ENCODE measurements around the gene COMMD3.

COMMD3 gene

GRCh38 chr10:22319980-22320558, 3.9 kb downstream of the COMMD3 start:
- peak in 1 of 14 donors; percentile 3 for DNase-seq

DNA sequence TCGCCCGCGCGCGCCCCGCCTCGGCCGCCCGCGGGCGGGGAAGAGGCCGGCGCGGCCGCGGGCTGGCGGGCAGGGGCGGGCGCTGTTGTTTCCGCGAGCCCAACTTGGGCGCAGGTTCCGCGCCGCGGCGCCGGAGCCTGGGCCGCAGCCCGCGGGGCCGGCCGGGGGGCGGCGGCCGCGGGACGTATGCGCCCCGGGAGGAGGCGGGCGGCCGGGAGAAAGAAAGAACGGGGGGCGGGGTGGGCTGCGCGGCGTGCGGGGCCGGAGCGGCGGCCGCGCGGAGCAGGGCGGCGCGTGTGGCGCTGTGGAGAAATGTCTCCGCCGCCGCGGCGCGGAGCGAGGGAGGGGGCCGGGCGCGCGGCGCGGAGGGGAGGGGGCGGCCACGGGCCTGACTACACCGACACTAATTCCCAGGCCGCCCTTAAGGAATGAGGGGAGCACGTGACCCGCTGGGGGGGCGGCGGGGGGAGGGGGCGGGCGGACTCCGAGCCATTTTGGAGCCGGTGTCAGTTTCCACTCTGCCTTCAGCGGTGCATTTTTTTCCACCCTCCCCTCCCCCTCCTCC, 4.5 kb downstream of the COMMD3 start, which contains the start of gene BMI1:
Gene BMI1 (plus strand): TSS at position 509 of the 565 bp plus-strand sequence. CDS start 5,351 bp downstream, outside the sequence.
- DNase-seq, result peak in 13 of 14 donors; percentile 41 to 92 (median 79)

DNA sequence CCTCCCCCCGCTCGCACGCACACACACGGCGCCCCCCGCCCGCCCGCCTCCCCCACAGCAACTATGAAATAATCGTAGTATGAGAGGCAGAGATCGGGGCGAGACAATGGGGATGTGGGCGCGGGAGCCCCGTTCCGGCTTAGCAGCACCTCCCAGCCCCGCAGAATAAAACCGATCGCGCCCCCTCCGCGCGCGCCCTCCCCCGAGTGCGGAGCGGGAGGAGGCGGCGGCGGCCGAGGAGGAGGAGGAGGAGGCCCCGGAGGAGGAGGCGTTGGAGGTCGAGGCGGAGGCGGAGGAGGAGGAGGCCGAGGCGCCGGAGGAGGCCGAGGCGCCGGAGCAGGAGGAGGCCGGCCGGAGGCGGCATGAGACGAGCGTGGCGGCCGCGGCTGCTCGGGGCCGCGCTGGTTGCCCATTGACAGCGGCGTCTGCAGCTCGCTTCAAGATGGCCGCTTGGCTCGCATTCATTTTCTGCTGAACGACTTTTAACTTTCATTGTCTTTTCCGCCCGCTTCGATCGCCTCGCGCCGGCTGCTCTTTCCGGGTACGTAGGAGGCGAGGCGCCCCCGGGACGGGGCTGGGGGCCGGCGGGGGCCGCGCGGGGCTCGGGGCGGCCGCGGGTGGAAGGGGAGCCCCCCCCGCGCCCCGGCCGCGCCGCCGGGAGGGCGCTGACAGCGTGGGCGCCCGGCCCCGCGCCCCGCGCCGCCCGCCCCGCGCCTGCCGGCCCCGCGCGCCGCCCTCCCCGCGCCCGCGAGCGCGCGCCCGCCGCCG, 5.2 kb downstream of the COMMD3 start:
- peak in 12 of 14 donors; percentile 41 to 88 (median 80) for DNase-seq

- peak in 8 of 14 donors; percentile 22 to 71 (median 56) for DNase-seq
Measured at GRCh38 chr10:22321924-22322640, 5.9 kb downstream of the COMMD3 start.

GRCh38 chr10:22322641-22323160, 6.5 kb downstream of the COMMD3 start:
- no peak for DNase-seq

DNA sequence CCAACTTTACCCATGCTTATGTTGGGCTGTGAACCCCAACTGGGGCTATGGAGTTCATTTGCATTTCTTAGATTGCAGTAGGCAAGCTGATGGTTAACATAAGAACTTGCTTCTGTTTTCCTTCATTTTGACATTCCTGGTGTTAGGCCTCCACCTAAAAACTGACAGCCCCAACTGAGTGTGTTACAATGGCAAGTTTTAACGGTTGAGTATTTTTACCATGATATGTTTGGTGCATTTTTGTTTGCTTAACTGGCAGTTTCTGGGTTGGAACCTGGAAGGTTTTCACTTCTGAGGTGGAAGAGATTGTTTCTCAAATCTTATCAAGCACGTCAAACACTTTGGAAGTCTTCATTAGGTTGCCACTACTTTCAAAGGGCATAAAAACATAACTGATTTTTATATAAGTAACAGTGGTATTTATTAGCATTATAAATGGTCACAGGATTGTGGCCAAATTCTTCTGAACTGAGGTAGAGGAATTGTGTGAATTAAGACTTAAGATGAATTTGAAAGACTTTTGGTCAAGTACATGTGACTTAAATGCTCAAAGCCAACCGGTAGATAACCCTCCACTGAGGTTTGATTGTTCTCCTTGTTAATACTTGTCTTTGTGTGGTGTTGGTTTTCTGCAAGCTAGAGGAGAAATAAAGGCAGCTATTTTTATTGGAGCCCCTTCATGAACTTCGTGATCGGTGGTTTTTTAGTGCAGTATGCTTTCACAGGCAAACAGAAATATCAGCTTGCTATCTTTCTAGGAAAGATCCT, 7.5 kb downstream of the COMMD3 start:
- DNase-seq, result no peak

- DNase-seq, result no peak
Measured at GRCh38 chr10:22324413-22324812, 8.2 kb downstream of the COMMD3 start.

DNA sequence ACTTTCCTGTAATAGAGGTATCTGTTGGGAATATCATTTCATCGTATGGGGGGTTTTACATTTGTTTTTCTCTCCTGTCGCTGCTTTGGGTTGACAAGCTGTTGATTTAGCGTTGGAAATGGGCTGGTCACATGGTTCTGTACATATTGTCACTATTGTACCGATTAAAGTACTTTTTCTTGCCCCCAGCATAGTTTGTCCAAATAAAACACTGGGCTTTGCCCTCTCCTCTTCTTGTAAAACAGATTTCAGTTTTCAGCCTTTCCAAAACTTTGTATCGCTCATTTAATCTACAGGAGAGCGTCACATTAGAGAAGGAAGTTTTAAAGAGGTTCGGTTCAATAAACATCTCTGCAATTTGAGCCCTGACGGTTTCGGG, 8.7 kb downstream of the COMMD3 start:
- no peak for DNase-seq

GRCh38 chr10:22325272-22326144, 9.3 kb downstream of the COMMD3 start:
- DNase-seq, result peak in 8 of 14 donors; percentile 10 to 65 (median 56)

GRCh38 chr10:22326145-22326702, 10.0 kb downstream of the COMMD3 start:
- no peak for DNase-seq

- DNase-seq, result no peak
Measured at GRCh38 chr10:22329150-22329549, 13.0 kb downstream of the COMMD3 start.

DNA sequence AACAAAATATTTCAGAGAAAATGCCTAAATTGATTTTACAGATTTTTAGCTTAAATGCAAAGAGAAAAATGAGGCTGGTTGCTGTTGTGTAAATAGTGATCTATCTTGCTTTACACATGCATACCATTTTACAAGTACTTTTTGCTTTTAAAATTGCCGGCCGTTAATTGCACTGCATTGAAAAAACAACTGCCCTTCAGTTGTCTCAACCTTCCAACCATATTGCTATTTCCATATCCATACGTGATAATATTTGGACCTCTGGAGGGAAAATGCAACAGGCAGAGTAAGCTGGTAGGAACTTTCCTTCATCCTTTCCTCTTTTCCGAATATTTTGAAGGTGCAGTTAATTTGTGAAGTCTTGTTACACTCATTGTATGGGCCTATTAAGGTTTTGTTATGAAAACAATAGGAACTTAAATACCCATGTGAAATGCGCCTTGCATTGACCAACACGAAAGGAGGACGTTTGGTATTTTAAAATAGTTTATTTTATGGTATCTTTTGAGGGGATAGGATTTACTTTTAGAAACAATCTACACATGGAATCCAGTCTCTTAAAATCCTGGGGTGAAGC, 16.0 kb downstream of the COMMD3 start:
- DNase-seq, result no peak

DNA sequence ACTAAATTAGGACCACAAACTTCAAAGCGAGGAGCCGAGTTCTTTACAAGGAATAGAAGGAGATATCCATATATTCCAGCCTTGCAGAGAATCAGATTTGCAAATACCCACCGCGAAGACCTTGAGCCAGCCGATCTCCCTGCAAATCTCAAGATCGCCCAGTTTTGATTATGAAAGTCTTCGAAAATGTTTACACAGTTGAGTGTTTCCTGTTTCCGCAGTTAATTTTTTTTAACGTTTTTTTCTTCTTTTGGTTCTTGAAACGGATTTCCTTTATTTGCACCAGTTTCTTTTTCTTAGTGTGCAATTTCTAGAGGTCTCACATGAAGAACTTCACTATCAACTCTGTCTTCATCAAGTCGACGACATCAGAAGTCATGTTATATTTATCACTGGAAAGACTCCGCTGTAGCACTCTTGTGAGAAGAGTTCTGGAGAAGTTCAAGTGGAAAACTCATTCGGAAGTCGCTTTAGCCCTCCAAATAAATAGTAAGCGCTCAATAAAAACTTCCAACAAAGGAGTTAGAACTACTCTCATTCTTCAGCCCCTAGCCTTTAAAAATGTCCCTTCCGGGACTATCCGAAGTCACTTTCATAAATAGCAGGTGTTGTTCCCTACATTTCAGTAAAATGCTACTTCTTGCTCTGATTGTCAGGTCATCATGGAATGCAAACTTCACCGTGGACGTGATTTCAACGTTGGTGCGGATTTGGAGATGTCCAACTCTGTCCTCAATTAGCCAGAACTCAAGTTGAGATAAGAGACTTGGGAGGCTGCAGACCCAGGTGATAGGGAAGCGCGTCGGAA, 17.2 kb downstream of the COMMD3 start:
- peak in 1 of 14 donors; percentile 8 for DNase-seq

GRCh38 chr10:22333975-22334282, 17.7 kb downstream of the COMMD3 start:
- no peak for DNase-seq

DNA sequence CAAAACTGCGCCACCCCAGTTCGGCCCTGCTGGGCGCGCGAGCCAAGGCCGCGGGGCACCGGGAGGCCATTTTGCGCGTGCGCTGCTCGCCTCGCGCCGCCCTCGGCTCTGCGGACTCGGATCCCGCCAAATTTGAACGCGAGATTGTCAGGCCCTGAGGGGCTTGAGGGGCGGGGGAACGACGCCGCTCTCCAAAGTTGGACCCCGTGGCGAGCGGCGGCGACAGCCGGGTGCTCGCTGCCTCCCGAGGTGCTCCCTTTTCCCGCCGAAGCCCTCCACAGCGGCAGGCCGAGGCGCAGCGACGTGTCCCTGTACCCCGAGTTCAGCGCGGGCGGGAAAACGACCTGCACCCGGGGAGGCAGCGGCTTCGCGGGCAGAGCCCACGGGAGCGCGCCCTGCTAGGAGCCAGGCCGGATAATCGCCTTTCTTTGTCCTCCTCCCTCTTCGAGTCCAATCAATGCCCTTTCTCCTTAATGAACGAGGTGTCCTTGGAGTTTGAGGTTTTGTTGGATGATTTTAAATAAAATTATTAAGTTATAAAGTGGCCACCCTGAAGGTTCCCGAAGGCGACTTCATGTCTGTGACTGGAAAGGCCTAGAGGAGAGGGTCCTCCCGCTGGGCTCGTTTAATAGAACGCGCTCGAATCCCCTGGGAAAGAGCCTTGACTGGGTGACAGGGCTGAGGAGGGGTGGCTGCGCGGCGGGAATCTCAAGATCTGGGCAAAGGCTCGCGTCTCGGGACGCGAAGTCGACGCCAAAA, 18.4 kb downstream of the COMMD3 start:
- DNase-seq, result peak in 2 of 14 donors; percentile 3 to 32

- peak in 7 of 14 donors; percentile 31 to 63 (median 45) for DNase-seq
Measured at GRCh38 chr10:22335173-22335933, 19.2 kb downstream of the COMMD3 start.

GRCh38 chr10:22338185-22338900, 22.2 kb downstream of the COMMD3 start:
- DNase-seq, result no peak

All from C1 segment of cervical spinal cord (tissue), 14 donors.